Renal cortical epithelial cell (primary cell): Measurements from ENCODE around the gene PPM1A. TPM values are rescaled to one million over a fixed set of nuclear protein-coding genes. Genes with fewer than 3 reads are reported as not detected.
A peak's percentile ranks its signal among the peaks of the same experiment; 100 is the strongest.

Experiments used
- DNase-seq: peaks from one replicate; pipeline ENCODE4 v3.0.0-alpha.2; 2011; ENCODE audit warnings: low read depth
- total RNA-seq: library from RNA; depleted of rRNA; stranded (reverse); fragments of >200 nt; gene quantifications from 2 replicates; pipeline ENCODE4 v1.2.3, GENCODE V29; 2014

Gene PPM1A
- total RNA-seq = 22.4 and 94.5 TPM in 2 replicates

GRCh38 chr14:60248697-60249318 is at the start of gene PPM1A:
Gene PPM1A, plus strand, starts transcription at chr14:60249221. Its CDS starts 33,483 bp downstream, at chr14:60282704.
- peak; percentile 81 for DNase-seq

GRCh38 chr14:60199321-60199720 is 49.7 kb upstream of the PPM1A start:
- DNase-seq = no peak

GRCh38 chr14:60204104-60204842 is 44.7 kb upstream of the PPM1A start:
- no peak for DNase-seq

- DNase-seq = no peak
These were observed 43.9 kb upstream of the PPM1A start for GRCh38 chr14:60204843-60205774.

GRCh38 chr14:60206249-60206670 is 42.8 kb upstream of the PPM1A start:
- no peak for DNase-seq

- no peak for DNase-seq
These were observed 42.0 kb upstream of the PPM1A start for GRCh38 chr14:60206837-60207533.

- DNase-seq = no peak
These were observed 38.3 kb upstream of the PPM1A start for GRCh38 chr14:60210703-60211102.

- no peak for DNase-seq
These were observed 37.9 kb upstream of the PPM1A start for GRCh38 chr14:60211153-60211552.

GRCh38 chr14:60212503-60213371 is 36.3 kb upstream of the PPM1A start:
- no peak for DNase-seq

- DNase-seq = no peak
These were observed 35.0 kb upstream of the PPM1A start for GRCh38 chr14:60214003-60214402.

- no peak for DNase-seq
These were observed 34.5 kb upstream of the PPM1A start for GRCh38 chr14:60214415-60215126.

GRCh38 chr14:60215127-60215444 is 33.9 kb upstream of the PPM1A start:
- DNase-seq = no peak

GRCh38 chr14:60215520-60216420 is 33.3 kb upstream of the PPM1A start:
- DNase-seq = no peak

GRCh38 chr14:60217713-60218112 is 31.3 kb upstream of the PPM1A start:
- DNase-seq = no peak

GRCh38 chr14:60220084-60220483 is 28.9 kb upstream of the PPM1A start:
- no peak for DNase-seq

- no peak for DNase-seq
These were observed 28.1 kb upstream of the PPM1A start for GRCh38 chr14:60220917-60221316.

- no peak for DNase-seq
These were observed 27.6 kb upstream of the PPM1A start for GRCh38 chr14:60221457-60221856.

GRCh38 chr14:60222820-60223219 is 26.2 kb upstream of the PPM1A start:
- DNase-seq = no peak

GRCh38 chr14:60225265-60225664 is 23.8 kb upstream of the PPM1A start:
- no peak for DNase-seq
